ENCODE data around the gene DCAF10. TPM values are rescaled to one million over a fixed set of nuclear protein-coding genes. Genes with fewer than 3 reads are reported as not detected.

DCAF10 gene
- polyA plus RNA-seq, 1 donor (not counting 4 experiments of a cell fraction or from before 2014, with no cell fraction given), result 29.2 TPM

DNA sequence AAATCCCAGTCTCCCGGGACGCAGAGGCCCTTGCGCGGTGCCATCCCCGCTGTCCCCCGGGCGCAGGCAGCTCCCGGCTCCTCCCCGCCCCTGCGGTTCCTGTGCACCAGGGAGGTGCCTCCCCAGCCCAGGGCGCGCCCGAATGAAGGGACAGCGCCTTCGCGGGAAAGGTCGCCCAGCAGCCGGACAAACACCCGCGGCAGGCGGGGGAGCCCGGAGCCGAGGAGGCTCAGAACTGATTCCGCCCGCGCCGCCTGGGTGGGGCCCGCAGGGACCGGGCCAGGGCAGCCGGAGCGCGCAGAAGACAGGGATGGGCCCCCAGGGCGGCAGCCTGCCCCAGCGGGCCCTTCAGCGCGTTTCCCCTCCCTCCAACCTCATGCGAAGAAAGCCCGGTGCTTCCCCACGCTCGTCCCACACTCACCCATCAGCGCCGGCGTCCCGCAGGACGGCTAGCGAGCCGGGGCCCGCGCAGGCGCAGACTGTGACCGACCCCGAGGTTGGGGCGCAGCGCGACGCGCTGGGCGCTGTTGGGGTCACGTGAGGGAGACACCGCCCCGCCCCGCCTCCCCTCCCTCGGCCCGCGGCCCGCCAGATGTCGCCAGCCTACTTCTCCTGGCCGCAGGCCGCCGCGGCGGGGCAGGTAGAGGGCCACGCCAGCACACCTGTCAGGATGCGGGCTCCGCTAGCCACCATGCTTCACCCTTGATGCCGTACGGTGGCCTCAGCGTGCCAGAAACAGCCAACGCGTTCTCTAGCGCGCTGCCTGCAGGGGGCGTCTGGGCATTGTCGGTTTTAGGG is 103.2 kb downstream of the DCAF10 start, which contains the start of gene SLC25A51:
Gene SLC25A51 (minus strand): TSS at position 481 of the 798 bp plus-strand sequence. CDS start 15,577 bp downstream, outside the sequence.
- dilution Hi-C loops (cut with MboI; ENCODE audit: extremely low pct_ligation_motif_present, low sequenced_read_pairs), result no loop called here
- peaks cover 3 to 4% of the 10 kb centered on the region in 2 experiments for H3K36me3 ChIP-seq (ENCODE audit: control insufficient read depth in 2 of 2, extremely low read depth in 1 of 2, insufficient read depth in 2 of 2, low read length in 2 of 2)
- no peaks in the 10 kb centered on the region for H3K9me3 ChIP-seq (ENCODE audit: control insufficient read depth, low read depth, low read length)
- no peak for TF ChIP-seq EZH2 (IDR thresholded peaks at IDR 0.05; ENCODE audit: low read length)
- TF ChIP-seq, protein P1, sequence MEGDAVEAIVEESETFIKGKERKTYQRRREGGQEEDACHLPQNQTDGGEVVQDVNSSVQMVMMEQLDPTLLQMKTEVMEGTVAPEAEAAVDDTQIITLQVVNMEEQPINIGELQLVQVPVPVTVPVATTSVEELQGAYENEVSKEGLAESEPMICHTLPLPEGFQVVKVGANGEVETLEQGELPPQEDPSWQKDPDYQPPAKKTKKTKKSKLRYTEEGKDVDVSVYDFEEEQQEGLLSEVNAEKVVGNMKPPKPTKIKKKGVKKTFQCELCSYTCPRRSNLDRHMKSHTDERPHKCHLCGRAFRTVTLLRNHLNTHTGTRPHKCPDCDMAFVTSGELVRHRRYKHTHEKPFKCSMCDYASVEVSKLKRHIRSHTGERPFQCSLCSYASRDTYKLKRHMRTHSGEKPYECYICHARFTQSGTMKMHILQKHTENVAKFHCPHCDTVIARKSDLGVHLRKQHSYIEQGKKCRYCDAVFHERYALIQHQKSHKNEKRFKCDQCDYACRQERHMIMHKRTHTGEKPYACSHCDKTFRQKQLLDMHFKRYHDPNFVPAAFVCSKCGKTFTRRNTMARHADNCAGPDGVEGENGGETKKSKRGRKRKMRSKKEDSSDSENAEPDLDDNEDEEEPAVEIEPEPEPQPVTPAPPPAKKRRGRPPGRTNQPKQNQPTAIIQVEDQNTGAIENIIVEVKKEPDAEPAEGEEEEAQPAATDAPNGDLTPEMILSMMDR (optimal IDR thresholded peaks at IDR 0.05 in 1 of 3, IDR thresholded peaks at IDR 0.05 in 1 of 3, conservative IDR thresholded peaks at IDR 0.05 in 1 of 3; ENCODE audit: extremely low read depth in 1 of 3, insufficient read depth in 2 of 3, low read length in 3 of 3), result peak; percentile 96 to 98 (median 97)
- H3K4me3 ChIP-seq (ENCODE audit: control insufficient read depth in 2 of 3, extremely low read depth in 1 of 3, insufficient read depth in 2 of 3, low read depth in 1 of 3, low read length in 3 of 3), result peak within 1 kb of the TSS; percentile 76 to 95 (median 93)
- peak within 1 kb of the TSS; percentile 100 for H3K4me2 ChIP-seq (ENCODE audit: control insufficient read depth, extremely low read depth, insufficient read depth, low read depth, low read length)
- no peaks in the 10 kb centered on the region for H3K9me1 ChIP-seq (ENCODE audit: control insufficient read depth, extremely low read depth, insufficient read depth, low read length)
- H3K79me2 ChIP-seq (ENCODE audit: control insufficient read depth, insufficient read depth, low read length), result peaks cover 35% of the 10 kb centered on the region
- H4K20me1 ChIP-seq (ENCODE audit: control insufficient read depth, extremely low read depth, insufficient read depth, low read length), result no peaks in the 10 kb centered on the region
- peak within 1 kb of the TSS; percentile 85 for H3K9ac ChIP-seq (ENCODE audit: control insufficient read depth, extremely low read depth, insufficient read depth, low read length)
- H2AFZ ChIP-seq (ENCODE audit: control insufficient read depth, low read length), result peak within 1 kb of the TSS; percentile 86
- FAIRE-seq, result peak; percentile 76
- peaks cover 22% of the 10 kb centered on the region for H3K4me1 ChIP-seq (ENCODE audit: control insufficient read depth, extremely low read depth, insufficient read depth, low read length)
- H3K27ac ChIP-seq (ENCODE audit: control insufficient read depth, insufficient read depth, low read length), result peak within 1 kb of the TSS; percentile 80
- no peaks in the 10 kb centered on the region for H3K27me3 ChIP-seq (ENCODE audit: control insufficient read depth, extremely low read depth, insufficient read depth, low read length)
- DNase-seq (ENCODE audit: low read depth, low spot score), result peak; percentile 66

DNA sequence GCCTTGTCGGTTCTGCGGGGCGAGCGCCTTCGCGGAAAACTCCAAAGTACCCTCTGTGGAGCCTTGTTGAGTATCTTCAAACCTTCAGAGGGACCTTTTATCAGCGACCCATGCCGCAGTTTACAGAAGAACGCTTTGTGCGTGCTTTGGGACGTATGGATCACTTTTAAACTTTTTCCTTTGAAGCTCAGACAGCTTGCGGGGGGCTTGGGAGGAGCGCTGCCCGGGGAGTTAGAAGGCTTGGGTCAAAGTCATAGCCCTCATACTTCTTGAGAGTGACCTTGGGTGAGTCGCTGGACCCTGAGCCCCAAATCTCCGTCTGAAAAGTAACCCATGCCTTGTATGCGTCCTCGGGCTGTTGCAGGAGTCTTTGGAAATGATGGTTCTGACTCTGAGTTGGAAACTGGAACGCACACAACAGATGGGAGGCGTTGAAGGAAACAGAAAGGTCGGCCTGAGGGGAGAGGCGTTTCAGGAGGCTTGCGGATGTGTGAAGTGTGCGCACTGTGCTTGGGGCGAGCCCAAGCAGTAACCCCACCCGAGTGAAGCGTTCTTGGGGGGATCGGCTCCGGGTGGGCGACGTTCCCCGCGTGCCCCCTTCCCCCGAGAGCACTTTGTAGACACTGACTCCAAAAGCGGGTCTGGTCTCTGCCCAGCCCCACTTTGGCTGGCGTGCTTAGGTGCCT is 104.0 kb downstream of the DCAF10 start:
- peak overlapping the region; percentile 100 for H3K4me2 ChIP-seq (ENCODE audit: control insufficient read depth, extremely low read depth, insufficient read depth, low read depth, low read length)
- peak overlapping the region; percentile 86 for H2AFZ ChIP-seq (ENCODE audit: control insufficient read depth, low read length)
- no peaks in the 10 kb centered on the region for H3K36me3 ChIP-seq (ENCODE audit: control insufficient read depth in 2 of 2, extremely low read depth in 1 of 2, insufficient read depth in 2 of 2, low read length in 2 of 2)
- H3K9me3 ChIP-seq (ENCODE audit: control insufficient read depth, low read depth, low read length), result no peaks in the 10 kb centered on the region
- dilution Hi-C loops (cut with MboI; ENCODE audit: extremely low pct_ligation_motif_present, low sequenced_read_pairs), result no loop called here
- no peaks in the 10 kb centered on the region for H3K9me1 ChIP-seq (ENCODE audit: control insufficient read depth, extremely low read depth, insufficient read depth, low read length)
- no peaks in the 10 kb centered on the region for H3K27me3 ChIP-seq (ENCODE audit: control insufficient read depth, extremely low read depth, insufficient read depth, low read length)
- FAIRE-seq (peak; percentile 9), DNase-seq (ENCODE audit: low read depth, low spot score) (no peak)
- peak overlapping the region; percentile 76 to 95 (median 93) for H3K4me3 ChIP-seq (ENCODE audit: control insufficient read depth in 2 of 3, extremely low read depth in 1 of 3, insufficient read depth in 2 of 3, low read depth in 1 of 3, low read length in 3 of 3)
- peak overlapping the region; percentile 85 for H3K9ac ChIP-seq (ENCODE audit: control insufficient read depth, extremely low read depth, insufficient read depth, low read length)
- peaks cover 35% of the 10 kb centered on the region for H3K79me2 ChIP-seq (ENCODE audit: control insufficient read depth, insufficient read depth, low read length)
- H3K27ac ChIP-seq (ENCODE audit: control insufficient read depth, insufficient read depth, low read length), result peak overlapping the region; percentile 80
- H3K4me1 ChIP-seq (ENCODE audit: control insufficient read depth, extremely low read depth, insufficient read depth, low read length), result peaks cover 22% of the 10 kb centered on the region
- H4K20me1 ChIP-seq (ENCODE audit: control insufficient read depth, extremely low read depth, insufficient read depth, low read length), result no peaks in the 10 kb centered on the region
- TF ChIP-seq, protein P1 (optimal IDR thresholded peaks at IDR 0.05 in 1 of 3, IDR thresholded peaks at IDR 0.05 in 1 of 3, conservative IDR thresholded peaks at IDR 0.05 in 1 of 3; ENCODE audit: extremely low read depth in 1 of 3, insufficient read depth in 2 of 3, low read length in 3 of 3), result no peak
- TF ChIP-seq EZH2 (IDR thresholded peaks at IDR 0.05; ENCODE audit: low read length), result no peak

Measured in keratinocyte (primary cell).